ENCODE data around the gene GAREM1.
A peak's percentile ranks its signal among the peaks of the same experiment; 100 is the strongest.
"Not testable (repeated sequence)": the region's sequence is repeated elsewhere in the genome, so short reads cannot be mapped to it uniquely, and the experiment has no call there.

GAREM1 gene

DNA sequence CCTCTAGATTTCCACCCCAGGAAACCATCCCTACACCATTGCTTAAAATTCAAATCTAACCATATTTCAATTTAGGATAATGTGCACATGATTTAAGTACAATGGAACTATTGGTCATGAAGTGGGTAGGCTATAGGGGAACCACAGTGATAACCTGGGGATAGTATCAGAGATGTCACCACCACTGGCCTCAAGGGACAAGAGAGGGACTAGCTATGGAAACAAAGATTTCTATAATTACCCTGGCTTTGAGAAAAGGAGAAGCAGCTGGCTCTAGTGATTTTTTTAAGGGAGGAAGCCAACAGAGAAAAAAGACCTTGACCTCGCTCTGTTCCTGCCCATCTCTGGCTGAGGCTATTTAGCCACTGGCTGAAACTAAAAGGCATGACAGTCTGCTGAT, 148.9 kb downstream of the GAREM1 start:
- no peak for DNase-seq

DNA sequence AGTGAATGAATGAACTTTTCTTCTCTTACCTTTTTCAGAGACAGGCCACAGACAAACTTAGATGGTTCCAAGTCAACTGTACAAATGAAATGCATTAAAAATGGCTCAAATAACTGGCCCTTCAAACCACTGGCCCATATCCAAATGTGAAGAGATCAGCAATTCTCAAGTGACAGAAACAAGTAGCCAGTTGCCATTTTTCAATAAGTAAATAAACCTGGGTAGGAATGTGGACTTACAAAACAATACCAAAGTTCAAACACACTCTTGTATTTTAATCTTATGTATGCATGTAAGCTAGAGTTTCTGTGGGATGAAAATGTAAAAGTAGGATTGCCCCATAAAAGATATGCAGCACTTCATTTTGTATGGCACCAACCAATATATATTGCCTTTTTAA, 151.6 kb downstream of the GAREM1 start:
- no peak for DNase-seq

DNA sequence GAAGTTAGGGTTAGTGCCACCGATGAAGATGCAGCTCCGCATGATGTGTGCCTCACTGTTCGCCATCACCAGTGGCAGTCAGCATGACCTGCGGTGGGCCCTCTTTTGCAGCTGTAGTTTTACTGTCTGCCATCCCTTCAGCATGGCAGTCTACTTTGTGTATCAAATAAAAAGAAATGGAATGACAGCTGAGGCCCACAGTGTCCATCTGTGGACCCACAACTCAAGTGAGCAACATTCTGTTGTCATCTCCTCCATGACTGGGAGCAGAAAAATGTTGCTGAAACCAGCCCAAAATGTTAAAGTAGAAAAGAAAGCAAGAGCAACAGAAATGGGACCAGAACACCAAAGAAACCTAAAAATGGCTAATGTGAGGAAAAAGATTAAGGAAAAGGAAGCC, 152.1 kb downstream of the GAREM1 start:
- no peak for DNase-seq

DNA sequence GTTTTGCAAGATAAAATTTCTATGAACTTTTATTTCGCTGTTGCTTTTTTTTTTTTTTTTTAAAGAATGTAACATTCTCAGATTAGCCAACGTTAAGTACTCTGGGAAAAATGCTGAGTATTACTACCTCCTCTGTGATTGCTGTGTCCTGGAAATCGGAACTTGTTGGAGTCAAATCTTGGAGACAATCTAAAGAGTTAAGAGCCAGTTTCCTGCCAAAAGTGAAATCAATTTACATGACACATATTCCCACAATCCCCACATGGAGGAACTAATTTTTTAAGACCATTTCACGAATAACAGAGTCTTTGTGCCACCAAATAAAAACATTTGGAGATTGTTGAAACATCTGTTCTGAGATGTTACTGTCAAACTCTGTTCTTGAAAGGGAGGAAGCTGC, 153.0 kb downstream of the GAREM1 start:
- DNase-seq: no peak

DNA sequence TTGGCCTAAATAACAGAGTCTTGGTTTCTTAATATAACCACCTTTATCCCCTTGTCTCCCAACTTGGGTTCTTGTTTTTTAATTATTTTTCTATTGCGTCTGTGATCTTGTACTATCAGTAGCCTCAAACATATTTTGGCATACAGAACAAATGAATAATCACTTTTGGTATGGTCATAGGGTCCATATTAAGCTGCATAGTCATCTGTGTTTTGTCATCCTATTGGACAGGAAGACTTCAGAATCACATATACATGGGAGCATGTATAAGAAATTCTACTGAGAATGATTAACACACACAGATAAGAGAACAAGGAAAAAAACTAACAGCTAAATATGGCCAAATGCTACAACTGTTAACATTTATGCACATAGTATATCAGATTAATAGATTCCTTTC, 154.8 kb downstream of the GAREM1 start:
- no peak for DNase-seq

DNA sequence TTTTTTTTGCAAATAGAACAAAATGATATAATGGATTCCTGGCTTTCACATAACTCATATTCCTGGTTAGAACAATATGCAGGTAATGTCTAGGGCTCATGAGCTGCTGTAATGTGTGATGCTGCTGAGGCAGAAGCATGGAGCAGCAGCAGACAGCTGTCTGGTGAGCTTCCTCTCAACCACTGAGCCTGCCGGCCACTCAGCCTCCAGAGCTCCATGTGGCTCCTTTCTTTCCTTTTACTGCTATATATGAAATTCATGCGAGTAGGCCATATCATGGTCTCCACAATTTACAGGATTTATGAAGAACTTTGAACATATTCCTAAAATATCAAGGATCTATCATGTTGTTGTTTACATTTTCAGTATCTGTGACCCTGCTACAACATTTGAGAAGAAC, 159.9 kb downstream of the GAREM1 start:
- no peak for DNase-seq

DNA sequence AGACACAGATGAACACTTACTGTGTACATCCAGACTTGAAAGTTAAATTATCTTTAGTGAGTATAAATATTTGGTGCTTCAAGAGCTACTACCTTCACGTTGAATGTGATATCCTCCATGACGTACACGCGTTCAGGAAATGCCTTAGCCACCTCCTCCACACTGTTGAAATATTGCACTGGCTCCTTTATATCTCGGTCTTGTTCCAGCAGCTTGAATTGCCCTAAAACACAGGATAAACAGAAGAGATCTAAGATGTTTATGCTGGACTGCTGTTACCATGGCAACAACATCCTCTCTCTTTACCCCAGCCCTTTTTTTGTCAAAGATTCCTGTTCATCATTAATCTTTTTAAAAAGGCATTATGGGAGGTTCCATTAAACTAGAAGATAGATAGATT, 160.6 kb downstream of the GAREM1 start:
- DNase-seq: no peak

DNA sequence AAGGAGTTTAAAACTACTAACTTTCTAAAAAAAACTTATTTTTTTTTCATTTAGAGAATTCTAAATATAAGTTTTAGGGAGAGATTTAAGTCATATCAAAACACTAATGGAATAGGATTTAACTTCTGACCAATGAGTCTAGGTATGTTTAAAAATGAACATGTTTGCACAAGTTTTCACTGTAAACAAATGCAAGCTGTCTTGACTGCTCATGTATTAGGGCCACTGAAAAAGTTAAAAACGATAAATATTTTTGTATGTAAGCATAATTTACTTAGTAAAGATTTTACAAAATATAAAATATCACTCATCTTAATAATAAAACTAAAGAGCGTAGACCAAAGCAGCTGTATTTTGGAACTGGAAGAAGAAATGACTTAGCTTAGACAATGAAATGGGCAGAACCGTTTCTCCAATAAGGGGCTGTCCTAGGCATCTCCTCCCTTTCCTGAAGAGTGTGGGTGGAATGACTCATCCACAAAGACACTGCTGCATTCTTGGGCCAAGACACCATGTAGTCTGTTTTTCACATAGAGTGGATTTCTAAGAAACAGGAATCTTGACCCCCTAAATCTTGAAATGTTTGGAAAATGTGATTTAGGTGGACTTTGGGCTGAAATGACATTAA, 162.1 kb downstream of the GAREM1 start:
- DNase-seq: no peak

DNA sequence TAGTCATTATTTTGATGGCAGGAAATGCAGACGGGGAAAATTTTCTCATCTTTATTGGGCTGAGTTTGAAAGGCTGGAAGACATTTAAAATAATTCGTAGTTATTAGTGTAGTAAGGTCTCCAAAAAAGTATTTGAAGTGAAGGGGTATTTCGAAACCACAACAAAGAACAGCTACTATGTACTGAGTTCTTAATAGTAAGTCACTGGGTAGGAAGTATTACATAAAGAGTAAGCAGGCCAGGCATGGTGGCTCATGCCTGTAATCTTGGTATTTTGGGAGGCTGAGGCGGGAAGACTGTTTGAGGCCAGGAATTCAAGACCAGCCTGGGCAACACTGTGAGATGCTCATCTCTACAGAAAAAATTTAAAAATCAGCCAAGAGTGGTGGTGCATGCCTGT, 167.3 kb downstream of the GAREM1 start:
- no peak for DNase-seq

DNA sequence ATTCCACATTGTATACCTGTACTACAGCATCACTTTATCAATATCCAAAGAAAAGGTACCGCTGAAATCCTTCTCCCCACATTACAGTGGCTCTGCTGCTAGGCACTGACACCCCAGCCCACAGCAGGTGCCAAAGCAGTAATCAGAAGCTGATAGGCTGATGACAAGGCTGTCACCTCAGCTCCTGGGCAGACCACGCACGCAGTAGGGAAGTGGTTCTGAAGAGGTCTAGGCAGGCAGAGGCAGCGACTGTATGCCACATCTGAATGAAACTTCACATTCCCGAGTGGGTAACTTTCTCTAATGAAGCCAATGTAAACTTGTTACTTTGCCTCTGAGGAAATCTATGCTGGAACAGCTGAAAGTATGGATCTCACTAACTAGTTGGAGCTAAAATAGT, 167.9 kb downstream of the GAREM1 start:
- DNase-seq: no peak

DNA sequence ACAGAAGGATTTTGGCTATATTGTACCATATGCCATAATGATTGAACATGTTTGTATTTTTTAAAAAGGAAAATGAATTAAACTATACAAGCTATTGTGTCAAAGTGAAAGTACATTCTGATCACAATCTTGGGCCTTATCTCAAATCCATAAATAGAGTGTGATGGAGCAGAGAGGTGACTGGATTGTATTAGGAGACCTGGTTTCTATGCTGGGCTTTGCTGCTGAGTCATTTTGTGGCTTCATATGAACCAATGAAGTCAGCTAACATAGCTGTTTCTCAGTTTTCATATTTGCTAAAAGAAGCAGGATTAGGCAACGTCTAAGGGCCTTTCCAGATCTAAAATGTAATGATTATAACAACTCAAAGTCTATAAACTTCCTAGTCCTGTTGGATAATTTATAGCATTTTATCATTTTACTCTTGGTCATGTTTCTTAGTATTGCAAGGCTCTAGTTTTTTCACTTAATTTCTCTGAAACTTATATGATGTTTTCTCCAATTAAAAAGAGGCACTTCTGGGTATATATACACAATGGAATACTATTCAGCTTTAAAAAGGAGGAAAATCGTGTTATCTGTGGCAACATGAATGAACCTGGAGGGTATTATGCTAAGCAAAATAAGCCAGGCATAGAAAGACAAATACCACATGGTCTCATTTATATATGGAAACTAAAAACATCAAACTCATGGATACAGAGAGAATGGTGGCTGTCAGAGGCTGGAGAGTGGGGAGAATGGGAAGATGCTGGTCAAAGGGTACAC, 168.5 kb downstream of the GAREM1 start:
- no peak for DNase-seq

DNA sequence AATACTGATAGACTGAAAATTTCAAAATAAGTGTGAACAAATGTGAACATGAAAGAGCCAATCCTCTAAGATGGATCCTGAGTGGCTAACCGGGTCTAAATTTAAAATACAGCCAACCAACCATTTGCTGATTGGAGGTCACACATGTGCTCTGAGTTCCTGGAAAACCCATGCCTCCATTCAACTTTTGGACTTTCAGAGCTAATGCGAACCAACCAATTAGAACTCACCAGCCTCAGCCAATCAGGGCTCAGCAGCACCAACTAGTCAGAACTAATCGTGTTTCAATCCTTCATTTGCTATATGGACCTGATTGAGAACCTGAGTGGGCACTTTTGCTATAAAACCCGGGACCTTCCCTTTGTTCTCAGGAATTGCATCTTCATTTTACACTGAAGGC, 169.3 kb downstream of the GAREM1 start:
- no peak for DNase-seq

DNA sequence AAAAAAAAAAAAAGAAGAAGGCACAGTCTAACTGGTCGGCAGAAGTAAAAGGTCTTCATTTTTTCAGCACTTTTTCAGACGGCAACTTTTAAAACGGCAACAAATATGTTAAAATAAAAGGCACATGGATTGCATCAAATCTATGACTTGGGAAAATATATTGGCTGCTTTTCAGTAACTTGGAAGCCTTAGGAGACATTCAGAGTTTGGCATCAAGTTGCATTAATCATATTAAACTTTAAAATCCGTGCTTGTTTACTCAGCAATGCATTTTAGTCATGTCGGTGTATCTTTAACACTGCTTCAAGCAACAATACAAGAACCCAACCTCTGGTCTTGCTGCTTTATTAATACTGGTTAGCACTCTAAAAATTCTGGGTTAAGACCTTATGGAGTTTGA, 169.8 kb downstream of the GAREM1 start:
- DNase-seq: no peak

DNA sequence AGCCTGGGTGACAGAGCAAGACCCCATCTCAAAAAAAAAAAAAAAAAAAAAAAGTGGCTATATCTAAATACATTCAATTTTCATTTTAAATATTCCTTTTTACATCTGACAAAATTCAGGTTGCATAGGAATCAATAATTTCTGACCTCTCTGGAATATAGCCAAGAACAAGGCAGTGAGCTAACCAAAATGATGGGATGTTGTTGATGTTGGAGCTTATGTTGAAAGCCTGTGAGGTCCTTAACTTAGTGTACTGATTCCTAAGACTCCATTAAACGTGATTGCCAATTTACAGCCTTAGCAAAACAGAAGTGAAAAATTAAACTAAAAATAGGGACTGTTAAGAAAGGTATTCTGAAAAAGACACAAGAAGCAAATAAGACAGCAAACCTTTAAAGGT, 171.2 kb downstream of the GAREM1 start:
- DNase-seq: no peak

DNA sequence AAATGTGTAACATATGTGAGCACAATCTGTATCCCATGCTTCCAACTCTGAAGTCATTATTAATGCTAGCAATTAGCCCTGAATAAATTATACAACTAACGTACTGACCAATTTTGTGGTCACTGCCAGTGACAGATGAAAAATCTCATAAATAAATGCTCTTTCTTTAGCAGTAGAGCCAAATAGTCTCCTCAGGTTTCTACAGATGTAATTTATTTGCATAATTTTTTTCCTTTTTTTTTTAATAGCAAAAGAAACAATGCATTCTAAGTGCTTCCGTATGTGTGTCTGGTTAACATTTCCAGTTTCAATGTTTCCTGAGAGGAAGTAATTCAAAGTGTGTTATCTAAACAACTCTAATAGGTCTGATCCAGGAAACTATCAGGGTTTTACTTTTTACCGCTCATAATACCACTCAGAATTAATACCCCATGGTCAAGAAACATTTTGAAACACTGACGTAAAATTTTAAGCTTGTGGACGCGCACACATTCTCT, 172.5 kb downstream of the GAREM1 start:
- no peak for DNase-seq

DNA sequence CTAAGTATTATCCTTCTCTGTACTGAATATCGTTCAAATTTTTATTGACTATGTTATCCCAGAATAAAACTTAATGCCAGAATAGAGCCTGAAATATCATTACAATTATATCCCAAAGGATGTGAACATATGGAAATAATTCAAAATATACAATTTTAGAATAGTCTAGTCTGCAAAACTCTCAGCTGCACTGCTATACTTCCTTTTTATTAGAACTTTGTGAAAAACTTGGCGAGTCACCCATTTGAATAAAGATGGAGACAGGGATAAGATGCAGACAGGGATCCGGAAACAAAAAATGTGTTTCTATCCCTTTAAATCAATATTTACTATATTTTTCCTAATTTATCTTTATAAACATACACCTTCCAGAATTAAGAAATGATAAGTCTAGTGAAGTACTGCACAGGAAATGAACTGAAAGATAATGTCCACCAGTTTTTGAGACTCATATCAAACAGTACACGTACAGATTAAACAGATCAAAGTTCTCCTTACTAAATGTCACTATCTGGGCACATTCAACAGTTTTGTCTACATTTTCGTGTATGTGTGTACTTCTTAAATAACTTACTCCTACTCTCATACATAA, 173.0 kb downstream of the GAREM1 start:
- DNase-seq: no peak

DNA sequence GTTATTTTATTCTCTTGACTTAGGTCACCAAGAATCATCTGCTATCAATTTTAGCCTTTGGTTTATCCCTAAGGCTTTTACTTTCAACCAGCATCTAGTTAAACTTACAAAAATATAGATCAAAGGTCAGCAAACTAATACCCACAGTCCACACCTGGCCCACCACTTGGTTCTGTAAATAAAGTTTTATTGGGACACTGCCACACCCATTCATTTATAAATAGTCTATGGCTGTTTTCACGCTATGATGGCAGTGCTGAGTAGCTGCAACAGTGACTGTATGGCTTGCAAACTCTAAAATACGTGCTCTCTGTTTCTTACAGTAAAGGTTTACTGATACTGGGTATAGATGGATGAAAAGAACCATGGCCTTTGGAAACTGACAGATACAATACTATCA, 173.8 kb downstream of the GAREM1 start:
- no peak for DNase-seq

DNA sequence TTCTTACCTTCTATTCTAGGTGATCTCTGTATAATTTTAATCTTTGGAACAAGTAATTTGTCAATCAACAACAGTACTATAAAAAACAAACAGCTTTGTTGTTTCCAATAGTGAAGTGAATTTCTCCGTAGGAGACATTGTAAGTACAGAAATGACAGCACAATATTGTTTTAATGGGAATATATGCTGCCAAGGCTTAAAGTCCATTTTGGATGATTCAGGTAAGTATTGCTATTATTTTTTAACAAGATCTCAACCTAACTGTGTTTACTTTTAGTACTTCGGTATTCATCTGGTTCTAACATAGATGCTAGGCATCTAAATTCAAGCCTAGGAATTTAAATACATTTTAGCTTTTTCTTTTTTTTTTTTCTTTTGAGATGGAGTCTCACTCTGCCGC, 175.1 kb downstream of the GAREM1 start:
- no peak for DNase-seq

DNA sequence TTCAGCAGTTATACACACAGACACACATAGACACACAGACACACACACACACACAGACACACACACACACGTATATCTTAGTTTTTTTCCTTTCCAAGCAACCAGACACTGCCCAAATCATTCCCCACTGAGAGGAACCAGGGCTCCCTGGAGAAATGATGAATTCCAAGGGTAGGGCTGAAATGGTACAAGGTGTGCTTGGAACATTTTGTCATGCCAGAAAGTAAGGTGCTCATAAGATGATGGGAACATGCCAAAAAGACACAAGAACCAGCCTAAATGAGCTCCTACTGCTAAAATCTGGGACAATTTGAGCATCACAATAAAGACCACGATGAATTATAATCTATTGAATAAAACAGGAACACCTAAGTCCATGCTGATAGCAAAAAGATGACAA, 177.6 kb downstream of the GAREM1 start:
- DNase-seq: no peak

DNA sequence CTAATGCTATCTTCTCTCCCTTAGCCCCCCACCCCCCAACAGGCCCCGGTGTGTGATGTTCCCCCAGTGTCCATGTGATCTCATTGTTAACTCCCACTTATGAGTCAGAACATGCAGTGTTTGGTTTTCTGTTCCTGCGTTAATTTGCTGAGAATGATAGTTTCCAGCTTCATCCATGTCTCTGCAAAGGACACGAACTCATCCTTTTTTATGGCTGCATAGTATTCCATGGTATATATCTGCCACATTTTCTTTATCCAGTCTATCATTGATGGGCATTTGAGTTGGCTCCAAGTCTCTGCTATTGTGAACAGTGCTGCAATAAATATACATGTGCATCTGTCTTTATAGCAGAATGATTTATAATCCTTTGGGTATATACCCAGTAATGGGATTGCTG, 179.1 kb downstream of the GAREM1 start:
- DNase-seq: not testable (repeated sequence)

DNA sequence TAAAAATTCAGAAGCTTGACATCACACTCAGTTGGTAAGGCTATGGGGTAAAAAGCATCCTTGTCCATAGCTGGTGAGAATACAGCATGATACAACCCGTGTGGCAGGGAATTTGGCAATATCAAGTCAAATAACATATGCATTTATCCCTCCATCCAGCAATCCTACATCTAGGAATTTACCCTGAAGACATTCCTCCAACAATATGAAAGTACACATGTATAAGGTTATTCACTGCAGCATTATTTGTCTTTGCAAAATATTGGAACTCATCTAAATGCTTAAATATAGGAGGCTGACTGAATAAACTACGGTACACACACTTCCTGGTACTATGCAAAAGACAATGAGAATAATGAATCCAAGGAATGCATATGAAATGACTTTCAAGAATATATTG, 179.9 kb downstream of the GAREM1 start:
- DNase-seq: no peak

DNA sequence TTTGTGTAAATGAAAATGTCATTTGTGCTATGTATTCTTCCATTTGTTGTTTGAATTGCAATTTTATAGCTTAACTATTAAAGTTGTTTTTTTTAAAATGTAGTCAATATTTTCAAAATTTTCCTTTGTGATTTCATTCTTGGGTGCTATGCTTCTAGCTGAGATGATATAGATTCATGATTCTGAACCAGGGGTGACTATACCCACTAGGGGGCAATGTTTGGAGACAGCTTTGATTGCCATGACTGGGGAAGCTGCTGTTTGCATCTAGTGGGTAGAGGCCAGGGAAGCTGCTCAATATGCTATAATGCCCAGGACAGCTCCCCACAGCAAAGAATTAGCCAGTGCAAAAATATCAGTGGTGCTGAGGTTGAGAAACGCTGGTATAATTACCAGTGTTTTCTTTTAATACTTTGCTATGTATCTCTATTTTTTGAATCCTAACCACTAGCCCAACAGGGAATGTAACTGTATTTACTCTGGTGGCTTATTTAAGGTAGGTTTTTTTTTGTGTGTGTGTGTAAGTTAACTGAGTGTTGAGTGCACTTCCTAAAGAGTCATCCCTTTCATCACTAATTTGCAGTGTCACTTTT, 181.1 kb downstream of the GAREM1 start:
- DNase-seq: peak in 3 of 6 experiments; percentile 4 to 26 (median 25)

DNA sequence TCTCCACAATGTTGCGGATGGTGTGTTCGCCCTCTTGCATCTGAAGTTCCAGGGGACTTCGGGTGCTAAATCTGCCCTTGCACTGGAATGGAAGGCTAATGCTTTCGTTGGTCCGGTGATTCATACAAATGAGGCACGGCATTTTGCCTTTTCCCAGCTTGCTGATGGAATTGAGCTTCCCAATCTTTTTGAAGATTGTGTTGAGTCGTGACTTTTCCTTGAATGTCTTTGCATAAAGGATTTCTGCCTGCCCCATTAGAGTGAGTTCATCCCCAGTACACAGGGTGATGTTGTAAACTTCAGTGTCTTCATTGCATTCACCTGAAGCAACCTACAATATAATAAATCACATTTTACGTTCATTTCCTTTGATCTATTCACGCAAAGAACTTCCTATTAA, 182.8 kb downstream of the GAREM1 start:
- no peak for DNase-seq

DNA sequence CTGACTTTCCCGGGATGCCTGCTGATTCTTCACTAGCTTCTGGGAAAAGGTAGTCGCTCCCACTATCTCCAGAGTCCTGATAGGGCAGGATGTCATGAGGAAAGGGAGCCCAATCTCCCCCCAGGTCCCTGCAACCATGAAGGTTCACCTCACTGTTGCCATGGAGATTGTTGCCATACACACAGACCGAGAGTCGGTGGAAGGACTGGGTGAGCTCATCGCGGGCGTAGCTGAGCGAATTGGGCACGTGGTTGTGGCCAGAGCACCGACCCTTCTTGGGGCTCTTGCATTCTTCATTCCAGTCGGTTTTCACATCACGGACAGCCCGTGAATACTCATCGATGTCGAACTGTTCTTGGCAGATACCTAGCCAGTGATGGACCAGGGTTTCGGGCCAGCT, 183.4 kb downstream of the GAREM1 start:
- no peak for DNase-seq
